GM18517 (cell line): ENCODE data around the gene GALNT16.
"Not testable (repeated sequence)": the region's sequence is repeated elsewhere in the genome, so short reads cannot be mapped to it uniquely, and the experiment has no call there.

Experiments
- ATAC-seq: cut with Tn5 transposase; IDR thresholded peaks from one replicate; pipeline ENCODE4 v1.9.1; 2021; ENCODE audit warnings: mild to moderate bottlenecking, moderate library complexity; ENCODE audit not compliant: unreplicated experiment

GALNT16 gene

DNA sequence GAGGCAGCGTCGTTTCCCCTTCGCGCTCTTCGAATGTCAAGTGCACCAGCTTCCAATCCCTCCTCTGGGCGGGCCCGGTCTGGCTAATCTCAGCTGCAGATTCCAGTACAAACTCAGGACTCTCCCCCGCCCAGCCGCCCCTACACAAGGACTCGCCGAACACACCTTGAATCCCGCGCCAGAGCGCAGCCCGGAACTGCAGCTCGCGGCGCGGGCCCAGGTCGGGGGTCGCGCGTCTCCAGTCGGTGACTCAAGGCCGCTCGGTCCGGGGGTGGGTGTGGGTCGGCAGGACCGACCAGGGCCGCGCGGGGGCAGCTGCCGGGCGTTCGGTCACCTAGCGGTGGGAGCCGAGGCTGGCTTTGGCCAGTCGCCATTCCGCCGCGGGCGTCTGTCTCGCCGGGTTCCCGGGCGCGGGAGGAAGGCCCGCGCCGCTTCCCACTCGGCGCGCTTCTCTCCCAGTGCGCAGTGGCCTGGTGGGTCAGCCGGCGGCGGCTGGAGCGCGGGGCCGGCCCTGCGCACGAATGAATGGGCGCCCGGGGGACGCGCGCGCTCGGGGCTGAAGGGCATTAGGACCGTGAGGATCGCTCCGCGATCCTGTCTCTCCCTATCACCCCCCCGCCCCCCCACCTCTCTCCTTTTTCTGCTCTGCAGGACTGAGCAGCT lies at the start of gene GALNT16:
Gene GALNT16 (plus strand): TSS at position 632 of the 663 bp plus-strand sequence. CDS start 133 bp downstream, outside the sequence.
- ATAC-seq = no peak

DNA sequence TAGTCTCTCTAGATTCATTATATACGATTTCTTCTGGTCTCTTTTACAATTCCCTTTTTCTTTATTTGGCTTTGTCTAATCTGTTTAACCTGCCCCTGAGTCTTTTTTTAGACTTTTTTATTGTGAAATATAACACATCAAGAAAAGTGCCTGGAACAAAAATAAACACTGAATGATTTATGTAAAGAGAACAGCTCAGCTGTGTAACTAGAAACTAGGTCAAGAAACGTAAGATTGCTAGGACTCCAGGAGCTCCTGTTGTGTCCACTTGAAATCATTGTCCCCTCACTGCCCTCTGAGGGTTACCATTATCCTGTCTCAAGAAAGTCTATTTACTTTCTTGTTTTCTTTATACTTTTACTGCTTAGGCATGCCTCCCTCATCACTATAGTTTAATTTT lies 45.6 kb upstream of the GALNT16 start:
- no peak for ATAC-seq

DNA sequence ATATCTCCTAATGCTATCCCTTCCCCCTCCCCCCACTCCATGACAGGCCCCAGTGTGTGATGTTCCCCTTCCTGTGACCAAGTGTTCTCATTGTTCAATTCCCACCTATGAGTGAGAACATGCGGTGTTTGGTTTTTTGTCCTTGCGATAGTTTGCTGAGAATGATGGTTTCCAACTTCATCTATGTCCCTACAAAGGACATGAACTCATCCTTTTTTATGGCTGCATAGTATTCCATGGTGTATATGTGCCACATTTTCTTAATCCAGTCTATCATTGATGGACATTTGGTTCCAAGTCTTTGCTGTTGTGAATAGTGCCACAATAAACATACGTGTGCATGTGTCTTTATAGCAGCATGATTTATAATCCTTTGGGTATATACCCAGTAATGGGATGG lies 42.3 kb upstream of the GALNT16 start:
- not testable (repeated sequence) for ATAC-seq

DNA sequence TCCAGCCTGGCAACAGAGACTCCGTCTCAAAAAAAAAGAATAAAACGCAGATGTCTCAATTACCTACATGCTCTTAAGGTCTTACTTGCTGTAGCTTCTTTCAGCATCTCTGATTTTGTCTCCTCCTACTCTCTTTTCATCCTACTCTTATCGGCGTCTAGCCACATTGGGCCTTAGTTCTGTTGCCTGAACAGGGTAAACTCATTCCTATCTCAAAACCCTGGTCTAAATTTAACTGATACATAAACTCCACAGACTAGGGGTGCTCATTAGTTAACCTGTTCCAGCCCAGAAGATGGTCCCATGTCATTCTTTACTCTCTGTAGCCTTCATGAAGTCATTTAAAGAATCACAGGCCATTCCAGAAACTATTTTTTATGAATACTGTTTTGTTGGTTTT lies 35.0 kb upstream of the GALNT16 start:
- ATAC-seq = no peak

DNA sequence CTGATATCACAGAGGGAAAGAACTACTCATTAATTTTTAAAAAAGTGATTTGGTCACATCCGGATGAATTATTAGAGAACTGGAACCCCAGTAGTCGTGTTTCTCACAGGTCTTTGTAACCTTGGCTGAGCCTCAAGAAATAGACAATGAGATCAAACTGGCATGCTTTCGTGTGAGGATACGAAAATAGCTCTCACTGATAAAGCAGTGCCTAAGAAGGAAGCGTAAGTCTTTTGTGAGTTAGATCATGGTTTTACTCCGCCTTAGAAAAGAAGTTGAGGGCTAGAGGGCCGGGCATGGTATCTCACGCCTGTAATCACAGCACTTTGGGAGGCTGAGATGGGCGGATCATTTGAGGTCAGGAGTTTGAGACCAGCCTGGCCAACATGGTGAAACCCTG lies 33.8 kb upstream of the GALNT16 start:
- no peak for ATAC-seq

DNA sequence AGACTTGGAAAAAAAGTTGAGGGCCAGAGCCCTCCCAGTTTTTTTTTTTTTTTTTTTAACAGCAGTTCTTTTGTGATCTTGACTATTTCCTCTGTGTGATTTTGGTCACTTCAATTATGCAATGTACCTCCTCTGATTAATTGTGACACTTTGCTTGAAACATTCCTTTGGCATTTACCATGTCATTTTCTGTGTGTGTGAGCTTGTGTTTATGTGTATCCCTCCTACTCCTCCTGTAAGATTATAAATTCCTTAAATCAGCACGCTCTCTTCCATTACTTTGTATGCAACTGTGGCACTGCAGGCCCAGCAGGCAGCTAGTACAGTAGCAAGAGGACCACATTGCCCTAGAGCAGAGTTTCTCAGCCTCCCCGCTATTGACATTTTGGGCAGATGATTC lies 33.2 kb upstream of the GALNT16 start:
- no peak for ATAC-seq

DNA sequence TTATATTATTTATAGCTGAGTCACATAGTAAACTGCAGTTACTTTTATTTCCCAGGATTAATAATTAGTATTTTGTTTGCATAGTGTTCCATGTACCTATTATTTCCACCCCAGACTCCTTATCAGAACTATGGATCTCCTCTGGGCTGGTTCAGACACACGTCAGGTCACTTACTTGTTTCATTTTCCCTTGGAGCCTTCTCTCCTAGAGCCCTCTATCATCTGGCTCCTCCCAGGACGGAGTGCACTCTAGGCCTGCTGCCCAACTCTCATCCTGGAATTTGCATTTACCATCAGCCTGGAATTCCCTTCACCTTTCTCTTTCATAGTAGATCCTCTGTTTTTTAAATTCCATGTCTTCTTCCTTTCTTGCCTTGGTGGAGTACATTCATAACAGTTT lies 28.5 kb upstream of the GALNT16 start:
- no peak for ATAC-seq

DNA sequence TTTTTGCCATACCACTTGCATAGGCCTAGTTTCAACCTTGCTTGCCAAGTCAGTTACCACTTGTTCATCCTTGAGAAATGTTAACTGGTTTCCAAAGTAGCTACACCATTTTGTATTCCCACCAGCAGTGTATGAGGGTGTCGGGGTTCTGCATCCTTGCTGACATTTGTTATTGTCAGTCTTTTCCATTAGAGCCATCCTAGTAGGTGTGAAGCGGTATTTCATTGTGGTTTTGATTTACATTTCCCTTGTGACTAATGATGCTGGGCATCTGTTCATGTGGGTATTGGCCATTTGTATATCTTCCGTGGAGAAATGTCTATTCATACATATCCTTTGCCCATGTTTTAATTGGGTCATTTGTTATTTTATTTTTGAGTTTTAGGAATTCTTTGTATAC lies 27.6 kb upstream of the GALNT16 start:
- no peak for ATAC-seq

DNA sequence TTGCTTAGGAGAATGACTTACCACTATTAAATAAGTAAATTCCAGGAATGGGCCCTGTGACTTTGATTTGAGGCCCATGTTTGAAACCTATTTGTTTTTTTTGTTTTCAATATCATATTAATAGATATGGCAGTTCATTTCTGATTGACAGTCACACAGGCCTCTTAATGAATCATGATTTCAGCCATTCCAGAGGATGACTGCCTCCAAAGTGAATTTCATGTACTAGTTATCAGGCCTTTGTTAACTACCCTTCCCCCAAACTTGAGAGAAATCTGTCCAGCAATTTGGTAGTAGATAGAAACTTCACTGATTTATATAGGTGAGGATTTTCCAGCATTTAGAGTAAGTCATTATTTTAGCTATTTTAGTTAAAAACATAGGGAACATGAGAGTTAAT lies 25.9 kb upstream of the GALNT16 start:
- no peak for ATAC-seq

DNA sequence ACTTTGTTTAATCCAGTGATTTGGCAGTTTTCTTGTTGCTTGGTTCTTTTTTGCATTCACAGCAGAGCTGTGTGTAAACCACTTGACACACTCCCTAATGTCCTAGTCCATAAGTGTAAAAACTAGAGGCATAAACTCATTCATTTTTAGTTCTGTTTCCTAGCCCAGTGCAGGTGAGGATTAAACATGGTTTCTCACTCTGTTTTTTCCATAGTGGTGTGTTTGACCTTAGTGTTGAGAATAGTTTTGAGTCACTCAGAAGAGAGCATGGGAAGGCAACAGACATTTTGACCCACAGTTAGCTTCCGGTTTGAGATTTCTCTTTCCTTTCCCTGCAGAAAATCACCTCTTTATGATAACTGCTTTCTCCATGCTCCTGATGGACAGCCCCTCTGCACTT lies 24.2 kb upstream of the GALNT16 start:
- ATAC-seq = no peak

DNA sequence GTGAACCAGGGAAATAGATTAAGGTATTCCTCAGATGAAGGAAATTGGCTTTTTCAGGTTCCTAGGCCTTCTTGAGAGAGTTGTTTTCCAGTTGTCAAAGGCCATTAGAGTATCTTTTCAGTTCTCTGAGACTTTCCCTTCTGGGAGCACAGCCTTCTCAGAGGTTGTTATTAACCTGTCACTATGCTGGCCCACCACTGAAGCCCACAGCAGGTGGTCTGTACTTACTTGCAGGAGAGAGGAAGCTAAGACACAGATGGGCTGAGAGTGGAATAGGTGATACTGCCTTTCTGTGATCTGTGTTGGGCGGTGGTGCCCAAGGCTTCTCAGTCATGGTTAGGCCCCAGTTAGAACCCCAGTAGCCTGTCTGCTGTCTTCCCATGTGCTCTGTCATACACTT lies 22.8 kb upstream of the GALNT16 start:
- no peak for ATAC-seq

DNA sequence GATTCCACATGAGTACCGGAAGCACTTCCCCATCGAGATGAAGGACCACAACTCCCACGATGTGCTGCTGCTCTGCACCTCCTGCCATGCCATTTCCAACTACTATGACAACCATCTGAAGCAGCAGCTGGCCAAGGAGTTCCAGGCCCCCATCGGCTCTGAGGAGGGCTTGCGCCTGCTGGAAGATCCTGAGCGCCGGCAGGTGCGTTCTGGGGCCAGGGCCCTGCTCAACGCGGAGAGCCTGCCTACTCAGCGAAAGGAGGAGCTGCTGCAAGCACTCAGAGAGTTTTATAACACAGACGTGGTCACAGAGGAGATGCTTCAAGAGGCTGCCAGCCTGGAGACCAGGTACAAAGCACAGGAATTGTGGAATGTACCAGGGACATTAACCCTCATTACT lies 22.4 kb upstream of the GALNT16 start:
- no peak for ATAC-seq

DNA sequence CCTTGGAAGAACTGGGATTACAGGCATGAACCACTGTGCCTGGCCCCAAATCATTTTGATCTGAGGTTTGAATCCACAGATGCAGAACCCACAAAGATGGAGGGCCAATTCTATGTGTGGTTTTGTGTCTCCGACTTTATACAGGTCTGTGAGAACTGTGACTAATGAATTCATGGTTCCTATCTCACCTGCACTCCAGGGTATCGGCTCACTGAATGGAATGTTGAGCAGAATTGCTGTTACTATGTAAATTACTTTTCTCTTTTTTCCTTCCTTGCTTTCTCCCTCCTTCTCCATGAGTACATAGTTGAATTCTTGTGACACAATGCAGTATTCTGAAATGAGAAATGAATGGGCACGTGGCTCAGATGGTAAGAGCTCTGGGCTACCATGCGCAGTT lies 21.1 kb upstream of the GALNT16 start:
- ATAC-seq = no peak

DNA sequence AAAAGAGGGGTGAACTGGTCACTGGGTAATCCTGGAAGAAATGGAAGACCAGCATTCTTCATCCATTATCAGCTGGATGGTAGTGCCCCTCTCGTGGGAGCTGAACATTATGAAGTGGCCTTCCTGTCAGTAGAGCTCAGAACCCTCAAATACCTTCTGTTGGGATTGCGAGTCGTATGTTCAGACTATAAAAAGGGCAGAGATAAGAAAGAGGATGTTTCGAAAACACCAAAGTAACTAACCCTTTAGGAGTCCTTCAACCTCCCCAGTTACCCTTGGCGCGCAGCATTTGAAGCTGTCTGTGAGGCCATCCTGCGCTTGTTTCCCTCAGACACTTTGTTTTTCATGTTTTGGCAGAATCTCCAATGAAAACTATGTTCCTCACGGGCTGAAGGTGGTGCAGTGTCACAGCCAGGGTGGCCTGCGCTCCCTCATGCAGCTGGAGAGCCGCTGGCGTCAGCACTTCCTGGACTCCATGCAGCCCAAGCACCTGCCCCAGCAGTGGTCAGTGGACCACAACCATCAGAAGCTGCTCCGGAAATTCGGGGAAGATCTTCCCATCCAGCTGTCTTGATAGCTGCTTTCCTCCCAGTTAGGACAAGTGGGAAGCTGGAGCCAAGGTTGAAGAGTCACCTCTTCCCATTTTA lies 19.3 kb upstream of the GALNT16 start:
- no peak for ATAC-seq

DNA sequence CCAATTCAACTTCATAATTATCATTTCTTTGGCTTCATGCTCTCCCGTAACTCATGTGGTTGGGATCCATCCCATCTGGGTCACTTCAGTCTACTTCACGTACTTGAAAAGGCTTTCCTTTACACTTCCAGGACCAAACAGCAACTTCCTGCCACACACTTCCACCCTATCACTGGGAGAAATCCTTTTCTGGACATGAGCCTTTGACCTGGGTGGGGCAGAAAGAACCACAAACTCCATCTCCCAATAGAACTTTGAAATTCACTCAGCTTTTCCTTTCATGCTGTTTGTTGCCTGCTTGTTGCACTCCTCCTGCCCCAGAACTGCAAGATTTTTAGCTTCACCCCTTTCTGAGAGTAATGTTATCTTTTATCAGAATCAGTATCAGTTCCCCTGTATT lies 18.4 kb upstream of the GALNT16 start:
- ATAC-seq = no peak

DNA sequence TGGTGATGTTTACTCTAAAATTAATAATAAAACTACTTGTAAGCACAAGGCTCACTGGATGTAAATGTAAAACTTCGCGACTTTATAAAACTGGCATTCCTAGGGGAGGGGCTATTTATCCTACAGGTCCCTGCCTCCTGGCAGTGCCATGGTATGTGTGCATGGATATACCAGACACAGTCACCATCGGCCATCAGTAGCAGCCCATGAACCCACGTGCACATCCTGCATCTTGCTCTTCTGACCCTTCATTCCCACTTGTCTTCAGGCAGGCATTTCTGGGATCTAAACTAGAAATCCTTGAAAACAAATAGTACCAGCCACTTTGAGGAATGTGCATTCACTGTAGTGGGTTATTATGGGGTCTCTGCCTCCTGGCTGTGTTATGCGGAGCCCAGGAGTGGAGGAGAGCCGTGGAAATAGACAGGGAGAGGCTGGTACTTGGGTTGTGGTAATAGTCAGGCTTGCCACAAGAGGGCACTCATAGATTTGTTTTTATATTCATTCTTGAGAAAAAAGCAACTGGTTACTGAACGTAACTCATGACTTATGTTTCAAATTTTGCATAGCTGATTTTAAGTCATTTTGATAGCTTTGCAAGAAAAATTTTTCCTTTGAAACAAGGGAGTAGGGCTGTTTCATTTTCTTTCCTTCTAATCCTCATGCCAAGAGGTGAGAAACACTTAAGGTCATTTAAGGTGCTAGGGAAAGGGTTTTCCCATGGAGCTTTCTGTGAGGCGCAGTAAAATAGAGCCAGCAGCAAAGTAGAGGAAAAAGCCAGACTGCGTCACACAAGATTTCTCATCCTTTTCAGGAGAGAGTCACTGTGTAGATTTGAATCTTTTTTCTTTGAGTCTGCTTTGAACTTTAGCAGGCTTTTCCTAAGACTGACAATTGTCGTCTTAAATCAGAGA lies 17.4 kb upstream of the GALNT16 start:
- no peak for ATAC-seq

DNA sequence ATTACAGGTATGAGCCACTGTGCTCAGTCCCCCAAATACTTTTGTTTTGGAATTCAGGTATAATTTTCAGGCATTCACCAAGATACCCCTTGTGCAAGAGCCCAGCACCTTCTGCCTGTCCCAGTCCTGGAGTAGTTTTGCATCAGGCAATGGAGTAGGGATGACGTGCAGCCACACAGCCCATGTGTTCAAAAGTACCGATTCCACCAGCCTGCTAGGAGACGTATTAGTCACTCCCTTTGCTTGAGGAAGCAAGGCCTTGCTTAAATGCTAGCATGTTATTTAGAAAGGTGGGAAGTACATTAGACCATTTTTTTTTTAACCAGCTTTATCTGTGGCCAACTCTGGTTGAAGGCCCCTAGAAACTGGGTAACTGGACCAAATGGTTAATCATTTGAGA lies 15.0 kb upstream of the GALNT16 start:
- ATAC-seq = no peak

DNA sequence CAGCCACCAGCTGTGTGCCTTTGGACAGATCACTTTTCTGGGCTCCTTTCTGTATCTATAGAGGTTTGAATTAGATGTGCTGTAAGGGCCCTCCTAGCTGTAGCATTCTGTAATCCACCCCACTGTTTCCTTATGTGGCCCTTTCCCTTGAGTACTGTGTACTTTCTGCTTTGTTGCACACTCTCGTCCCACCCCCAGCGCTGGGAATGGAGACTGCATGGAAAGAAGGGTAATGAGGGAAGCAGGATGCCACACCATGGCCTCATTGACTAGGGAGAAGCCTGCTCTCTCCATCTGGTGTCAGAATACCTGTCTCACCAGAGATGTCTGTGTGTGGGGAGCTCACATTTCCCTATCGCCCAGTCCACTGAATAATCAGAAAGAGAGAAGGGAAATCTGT lies 13.6 kb upstream of the GALNT16 start:
- ATAC-seq = no peak

DNA sequence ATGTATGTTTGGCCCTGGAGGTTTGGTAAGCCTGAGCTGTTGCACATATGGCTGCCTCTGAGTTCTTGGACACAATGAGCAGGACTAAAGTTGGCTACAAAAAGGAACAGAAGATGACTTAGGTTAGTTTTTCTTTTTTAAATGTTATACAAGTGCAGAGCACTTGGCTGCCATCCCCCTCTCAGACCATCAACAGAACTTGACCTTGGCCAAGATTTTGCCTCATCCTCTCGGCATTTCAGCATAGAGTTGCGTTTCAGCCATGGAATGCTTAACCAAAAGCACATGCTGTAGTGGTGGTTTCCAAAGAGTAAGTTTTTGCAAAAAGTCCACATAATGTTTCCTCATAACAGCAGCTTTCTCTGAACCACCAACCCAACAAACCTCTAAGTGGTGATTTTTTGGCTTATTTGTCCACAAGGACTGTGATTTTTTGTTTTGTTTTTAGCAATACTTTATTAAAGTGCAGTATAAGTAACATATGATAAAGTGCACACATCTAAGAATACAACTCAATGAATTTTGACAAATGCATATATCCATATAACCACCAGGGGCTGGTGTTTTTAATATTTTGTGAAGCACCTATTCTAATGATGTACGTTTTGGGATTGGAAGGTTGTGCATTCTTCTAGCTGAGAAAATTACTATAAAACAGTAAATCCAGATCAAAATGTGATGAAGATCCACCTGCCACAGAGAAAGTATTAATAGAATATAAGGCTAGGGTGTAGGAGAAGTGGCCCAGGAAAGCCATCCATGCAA lies 12.1 kb upstream of the GALNT16 start:
- ATAC-seq = no peak

DNA sequence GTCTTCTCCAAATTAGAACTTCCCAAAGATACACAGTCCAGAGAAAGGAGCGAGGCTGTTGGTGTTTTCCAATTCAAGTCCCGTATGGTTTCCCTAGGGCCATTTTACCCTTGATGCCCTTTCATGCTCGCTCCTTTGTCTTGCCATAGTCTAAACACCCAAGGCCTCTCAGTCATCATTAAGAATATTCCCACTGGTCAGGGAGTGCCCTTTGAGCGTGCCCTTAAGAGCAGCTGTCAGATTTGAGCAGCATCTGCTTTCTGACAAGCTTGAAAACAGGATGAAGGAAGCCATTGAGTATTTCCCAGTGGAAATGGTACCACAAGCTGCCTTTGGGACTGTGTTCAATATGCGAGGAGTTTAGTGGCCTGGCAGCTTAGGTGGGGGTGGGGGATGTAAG lies 10.4 kb upstream of the GALNT16 start:
- ATAC-seq = no peak

DNA sequence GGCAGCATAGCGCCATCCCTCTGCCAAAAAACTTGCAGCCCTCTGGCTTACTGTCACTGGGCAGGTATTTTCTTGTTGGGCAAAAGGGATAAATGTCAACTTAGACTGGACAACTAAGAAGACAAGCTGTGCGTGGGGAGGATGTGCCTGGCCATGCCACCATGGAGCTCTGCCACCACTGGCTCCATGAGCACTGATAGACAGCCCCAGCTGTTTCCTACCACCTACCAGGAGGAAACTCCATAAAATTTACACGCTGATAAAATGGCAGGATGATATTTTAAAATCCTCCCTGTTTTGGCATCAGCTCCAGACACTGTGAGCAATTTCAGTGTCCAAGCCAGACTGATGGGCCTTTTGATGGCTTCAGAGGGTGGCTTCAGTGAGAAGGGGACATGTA lies 7.1 kb upstream of the GALNT16 start:
- no peak for ATAC-seq
